Measurements from ENCODE around the gene DHRSX.

The DHRSX gene, protein sequence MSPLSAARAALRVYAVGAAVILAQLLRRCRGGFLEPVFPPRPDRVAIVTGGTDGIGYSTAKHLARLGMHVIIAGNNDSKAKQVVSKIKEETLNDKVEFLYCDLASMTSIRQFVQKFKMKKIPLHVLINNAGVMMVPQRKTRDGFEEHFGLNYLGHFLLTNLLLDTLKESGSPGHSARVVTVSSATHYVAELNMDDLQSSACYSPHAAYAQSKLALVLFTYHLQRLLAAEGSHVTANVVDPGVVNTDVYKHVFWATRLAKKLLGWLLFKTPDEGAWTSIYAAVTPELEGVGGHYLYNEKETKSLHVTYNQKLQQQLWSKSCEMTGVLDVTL

GRCh38 chrX:2500803-2501558 is at the start of gene DHRSX, which contains the start of gene ZBED1:
DHRSX (minus strand) TSS chrX:2500976; CDS start chrX:2500925, 51 bp downstream.
ZBED1 (minus strand) TSS chrX:2500976; CDS start chrX:2490719, 10,257 bp downstream.
- Mint-ChIP-seq H3K4me3 (peak within 1 kb of the TSS; percentile 81), H3K9me3 (no peaks in the 10 kb centered on the region), H3K4me1 (ENCODE audit: low read depth) (peaks cover 25% of the 10 kb centered on the region), H3K27ac (peak within 1 kb of the TSS; percentile 89), H3K36me3 (ENCODE audit: low read depth) (peaks cover 31% of the 10 kb centered on the region), H3K27me3 (no peaks in the 10 kb centered on the region)
- peak; percentile 78 for DNase-seq

DNA sequence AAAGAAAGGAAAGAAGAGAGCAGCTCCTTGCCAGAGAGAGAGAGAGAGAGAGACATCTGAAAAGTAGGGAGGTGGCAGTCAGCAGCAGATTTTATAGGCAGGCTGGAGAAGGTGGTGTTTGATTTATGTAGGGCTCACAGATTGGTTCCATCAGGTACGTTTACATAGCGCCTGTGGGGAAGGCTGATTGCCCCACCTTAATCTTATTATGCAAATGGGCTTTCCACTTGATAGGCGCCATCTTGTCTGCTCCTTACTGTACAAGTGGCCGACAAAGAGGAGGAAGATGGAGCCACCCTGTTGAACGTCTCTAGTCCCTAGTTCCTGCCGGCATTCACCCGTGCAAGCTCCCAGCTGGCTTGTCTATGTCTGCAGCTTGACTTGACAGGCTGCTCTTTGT is 49.1 kb upstream of the DHRSX start:
- Mint-ChIP-seq H3K36me3 (ENCODE audit: low read depth) (no peaks in the 10 kb centered on the region), H3K4me3 (no peak overlapping the region), H3K27me3 (peaks cover 27% of the 10 kb centered on the region), H3K9me3 (peaks cover 7% of the 10 kb centered on the region), H3K27ac (no peak overlapping the region), H3K4me1 (ENCODE audit: low read depth) (no peaks in the 10 kb centered on the region)
- DNase-seq: no peak

DNA sequence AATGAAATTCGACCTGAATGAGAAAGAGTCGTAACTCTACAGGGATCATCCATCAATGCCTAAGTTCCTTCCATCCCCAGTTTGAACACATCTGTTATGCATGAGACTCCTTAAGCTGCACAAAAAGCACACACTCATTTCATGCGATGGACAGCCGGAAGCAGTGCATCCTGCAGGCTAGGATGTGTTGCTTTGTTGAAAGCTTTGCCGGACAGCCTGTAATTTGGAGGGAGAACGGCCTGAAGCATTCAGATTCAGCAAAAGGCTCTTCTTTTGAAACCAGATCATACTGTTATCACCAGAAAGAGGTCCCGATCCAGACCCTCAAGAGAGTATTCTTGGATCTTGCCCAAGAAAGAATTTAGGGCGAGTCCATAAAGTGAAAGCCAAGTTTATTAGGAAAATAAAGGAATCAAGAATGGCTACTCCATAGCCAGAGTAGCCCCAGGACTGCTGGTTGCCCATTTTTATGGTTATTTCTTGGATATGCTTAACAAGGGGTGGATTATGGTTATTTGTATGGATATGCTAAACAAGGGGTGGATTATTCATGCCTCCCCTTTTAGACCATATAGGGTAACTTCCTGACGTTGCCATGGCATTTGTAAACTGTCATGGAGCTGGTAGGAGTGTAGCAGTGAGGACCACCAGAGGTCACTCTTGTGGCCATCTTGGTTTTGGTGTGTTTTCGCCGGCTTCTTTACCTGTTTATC is 48.1 kb upstream of the DHRSX start:
- H3K36me3 Mint-ChIP-seq (ENCODE audit: low read depth): no peaks in the 10 kb centered on the region
- H3K27ac Mint-ChIP-seq: no peak overlapping the region
- no peak overlapping the region for H3K4me3 Mint-ChIP-seq
- peaks cover 26% of the 10 kb centered on the region for H3K27me3 Mint-ChIP-seq
- no peak for DNase-seq
- H3K4me1 Mint-ChIP-seq (ENCODE audit: low read depth): no peaks in the 10 kb centered on the region
- H3K9me3 Mint-ChIP-seq: peaks cover 4% of the 10 kb centered on the region

- Mint-ChIP-seq H3K36me3 (ENCODE audit: low read depth) (no peaks in the 10 kb centered on the region), H3K27ac (no peak overlapping the region), H3K4me3 (no peak overlapping the region), H3K9me3 (peaks cover 4% of the 10 kb centered on the region), H3K4me1 (ENCODE audit: low read depth) (no peaks in the 10 kb centered on the region), H3K27me3 (peaks cover 23% of the 10 kb centered on the region)
- no peak for DNase-seq
Measured at GRCh38 chrX:2547736-2548135, 47.0 kb upstream of the DHRSX start.

GRCh38 chrX:2546496-2546895 is 45.7 kb upstream of the DHRSX start:
- no peak for DNase-seq
- H3K9me3 Mint-ChIP-seq: peaks cover 4% of the 10 kb centered on the region
- H3K36me3 Mint-ChIP-seq (ENCODE audit: low read depth): no peaks in the 10 kb centered on the region
- H3K27me3 Mint-ChIP-seq: peaks cover 25% of the 10 kb centered on the region
- H3K4me3 Mint-ChIP-seq: no peak overlapping the region
- H3K27ac Mint-ChIP-seq: no peak overlapping the region
- H3K4me1 Mint-ChIP-seq (ENCODE audit: low read depth): no peaks in the 10 kb centered on the region

DNA sequence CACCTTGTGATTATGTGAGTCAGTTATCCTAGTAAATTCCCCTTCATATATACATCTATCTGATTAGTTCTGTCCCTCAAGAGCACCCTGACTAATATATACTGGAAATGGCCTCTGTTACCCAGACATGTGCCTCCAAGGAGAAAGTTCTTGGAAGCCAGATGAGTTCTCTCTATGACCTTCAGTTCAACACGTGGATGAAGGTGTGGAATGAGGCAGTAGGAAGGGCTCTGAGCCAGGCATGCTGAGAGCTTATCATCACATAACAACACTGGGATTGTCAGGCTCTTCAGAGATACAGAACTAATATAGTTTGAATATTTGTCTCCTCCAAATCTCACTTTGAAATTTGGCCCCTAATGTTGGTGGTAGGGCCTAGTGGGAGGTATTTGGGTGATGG is 44.4 kb upstream of the DHRSX start:
- Mint-ChIP-seq H3K9me3 (peaks cover 4% of the 10 kb centered on the region), H3K4me1 (ENCODE audit: low read depth) (no peaks in the 10 kb centered on the region), H3K27me3 (peaks cover 19% of the 10 kb centered on the region), H3K4me3 (no peak overlapping the region), H3K27ac (no peak overlapping the region), H3K36me3 (ENCODE audit: low read depth) (no peaks in the 10 kb centered on the region)
- DNase-seq: no peak

DNA sequence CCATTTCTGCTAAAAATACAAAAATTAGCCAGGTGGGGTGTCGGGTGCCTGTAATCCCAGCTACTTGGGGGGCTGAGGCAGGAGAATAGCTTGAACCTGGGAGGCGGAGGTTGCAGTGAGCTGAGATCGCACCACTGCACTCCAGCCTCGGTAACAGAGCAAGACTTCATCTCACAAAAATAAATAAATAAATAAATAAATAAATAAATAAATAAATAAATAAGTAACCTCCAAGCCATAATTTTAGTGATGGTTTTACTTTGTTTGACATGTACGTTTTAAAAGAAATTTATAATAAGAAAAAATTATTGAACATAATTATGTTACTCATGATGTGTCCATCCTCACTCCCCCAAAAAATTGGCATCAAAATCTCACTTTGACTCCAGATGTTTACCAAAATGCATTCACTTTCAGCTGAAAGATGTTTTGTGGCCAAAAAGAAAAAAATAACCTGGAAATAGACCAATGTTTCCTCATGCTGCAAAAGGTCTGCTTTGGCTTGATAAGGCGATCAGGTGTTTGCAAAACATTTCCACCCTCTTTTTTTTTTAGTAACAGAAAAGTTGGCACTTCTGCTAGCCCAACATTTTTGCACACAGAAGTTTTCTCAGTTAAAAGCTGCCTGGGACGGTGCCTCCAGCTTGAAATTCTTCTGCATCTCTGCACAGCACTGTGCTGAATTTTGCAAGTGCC is 42.2 kb upstream of the DHRSX start:
- DNase-seq: no peak
- H3K9me3 Mint-ChIP-seq: peaks cover 4% of the 10 kb centered on the region
- peaks cover 14% of the 10 kb centered on the region for H3K27me3 Mint-ChIP-seq
- no peak overlapping the region for H3K4me3 Mint-ChIP-seq
- no peak overlapping the region for H3K27ac Mint-ChIP-seq
- H3K4me1 Mint-ChIP-seq (ENCODE audit: low read depth): no peaks in the 10 kb centered on the region
- no peaks in the 10 kb centered on the region for H3K36me3 Mint-ChIP-seq (ENCODE audit: low read depth)

DNA sequence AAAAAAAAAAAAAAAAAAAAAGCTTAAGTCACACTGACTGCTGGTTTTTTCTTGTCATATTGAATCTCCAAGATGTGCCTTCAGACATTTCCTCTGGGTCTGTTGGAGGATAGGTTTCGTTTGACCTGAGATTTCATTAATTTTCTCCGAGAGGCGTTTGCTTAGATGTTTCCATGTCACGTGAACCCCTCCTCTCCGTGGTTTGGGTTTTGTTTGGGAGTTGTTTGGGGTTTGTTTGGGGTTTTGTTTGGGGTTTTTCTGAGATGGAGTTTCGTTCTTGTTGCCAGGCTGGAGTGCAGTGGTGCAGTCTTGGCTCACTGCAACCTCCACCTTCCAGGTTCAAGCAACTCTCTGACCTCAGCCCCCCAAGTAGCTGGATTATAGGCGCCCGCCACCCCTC is 40.8 kb upstream of the DHRSX start:
- no peaks in the 10 kb centered on the region for H3K36me3 Mint-ChIP-seq (ENCODE audit: low read depth)
- H3K4me3 Mint-ChIP-seq: no peak overlapping the region
- DNase-seq: no peak
- H3K27me3 Mint-ChIP-seq: peaks cover 17% of the 10 kb centered on the region
- no peaks in the 10 kb centered on the region for H3K4me1 Mint-ChIP-seq (ENCODE audit: low read depth)
- H3K27ac Mint-ChIP-seq: no peak overlapping the region
- H3K9me3 Mint-ChIP-seq: peaks cover 4% of the 10 kb centered on the region

- H3K27ac Mint-ChIP-seq: no peak overlapping the region
- DNase-seq: no peak
- H3K4me3 Mint-ChIP-seq: no peak overlapping the region
- H3K36me3 Mint-ChIP-seq (ENCODE audit: low read depth): no peaks in the 10 kb centered on the region
- H3K4me1 Mint-ChIP-seq (ENCODE audit: low read depth): no peaks in the 10 kb centered on the region
- H3K9me3 Mint-ChIP-seq: peaks cover 1% of the 10 kb centered on the region
- peaks cover 17% of the 10 kb centered on the region for H3K27me3 Mint-ChIP-seq
Measured at GRCh38 chrX:2540426-2540947, 39.7 kb upstream of the DHRSX start.

DNA sequence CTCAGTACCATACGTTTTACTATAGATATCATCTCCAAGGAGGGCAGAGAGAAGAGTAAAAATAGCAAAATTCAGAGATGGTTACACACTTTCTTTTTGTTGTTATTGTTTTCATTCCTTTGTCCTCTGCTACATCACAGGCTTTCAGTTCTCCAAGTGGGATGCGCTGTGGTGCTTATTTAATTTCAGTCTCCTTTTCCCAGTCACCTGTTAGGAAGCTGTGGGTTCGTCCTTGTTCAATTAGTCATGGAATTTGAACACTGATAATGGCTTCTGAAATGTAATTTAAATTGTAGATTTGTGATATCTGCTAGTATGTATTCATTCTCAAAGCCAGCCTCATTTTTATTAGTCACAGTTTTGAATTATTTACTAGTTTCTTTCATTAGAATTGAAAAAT is 38.8 kb upstream of the DHRSX start:
- Mint-ChIP-seq H3K9me3 (no peaks in the 10 kb centered on the region), H3K27me3 (peaks cover 20% of the 10 kb centered on the region), H3K4me3 (no peak overlapping the region), H3K27ac (no peak overlapping the region), H3K36me3 (ENCODE audit: low read depth) (no peaks in the 10 kb centered on the region), H3K4me1 (ENCODE audit: low read depth) (no peaks in the 10 kb centered on the region)
- no peak for DNase-seq

- H3K27me3 Mint-ChIP-seq: peaks cover 16% of the 10 kb centered on the region
- DNase-seq: no peak
- H3K36me3 Mint-ChIP-seq (ENCODE audit: low read depth): no peaks in the 10 kb centered on the region
- no peaks in the 10 kb centered on the region for H3K4me1 Mint-ChIP-seq (ENCODE audit: low read depth)
- H3K4me3 Mint-ChIP-seq: no peak overlapping the region
- no peak overlapping the region for H3K27ac Mint-ChIP-seq
- H3K9me3 Mint-ChIP-seq: no peaks in the 10 kb centered on the region
Measured at GRCh38 chrX:2538031-2538757, 37.4 kb upstream of the DHRSX start.

DNA sequence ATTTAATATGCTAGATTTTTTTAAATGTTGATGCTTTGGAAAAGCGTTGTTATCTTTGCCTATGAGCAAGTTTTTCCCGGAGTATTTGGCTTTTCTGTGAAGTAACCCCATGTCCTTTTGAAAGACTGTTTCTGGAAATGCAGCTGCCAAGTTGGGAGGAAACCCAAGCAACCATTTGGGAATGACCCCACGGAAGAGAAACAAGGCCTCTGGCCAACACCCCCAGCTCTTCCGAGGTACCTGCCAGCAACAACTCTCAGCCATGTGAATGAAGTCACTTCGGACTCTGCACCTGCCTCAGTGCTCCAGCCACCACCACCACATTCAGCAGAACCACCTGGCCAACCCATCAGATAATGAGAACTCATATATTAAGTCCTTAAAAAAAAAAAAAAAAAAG is 36.2 kb upstream of the DHRSX start:
- Mint-ChIP-seq H3K27ac (no peak overlapping the region), H3K36me3 (ENCODE audit: low read depth) (no peaks in the 10 kb centered on the region), H3K4me3 (no peak overlapping the region), H3K4me1 (ENCODE audit: low read depth) (no peaks in the 10 kb centered on the region), H3K27me3 (peaks cover 13% of the 10 kb centered on the region), H3K9me3 (no peaks in the 10 kb centered on the region)
- DNase-seq: no peak

GRCh38 chrX:2536141-2536540 is 35.4 kb upstream of the DHRSX start:
- no peak for DNase-seq
- no peak overlapping the region for H3K4me3 Mint-ChIP-seq

More at GRCh38 chrX:2536141-2536540, 35.4 kb upstream of the DHRSX start:
- Mint-ChIP-seq H3K9me3 (no peaks in the 10 kb centered on the region), H3K27ac (no peak overlapping the region), H3K4me1 (ENCODE audit: low read depth) (no peaks in the 10 kb centered on the region), H3K36me3 (ENCODE audit: low read depth) (no peaks in the 10 kb centered on the region), H3K27me3 (peaks cover 10% of the 10 kb centered on the region)

Measured in activated T-cell treated with anti-CD3 and anti-CD28 coated beads, Interleukin-2, amount 50 U/mL, for 24 hours (primary cell).